22Rv1 (cell line): Measurements from ENCODE around the gene RAI1.

Experiments
- H3K27ac ChIP-seq: fragments of 450-650 bp; 2 replicates; pipeline ENCODE4 v1.5.1; 2017
- ZFX ChIP-seq: fragments of 450-650 bp; IDR thresholded peaks from 2 replicates; pipeline ENCODE4 v1.6.1; 2017; ENCODE audit warnings: antibody characterized with exemption, borderline replicate concordance
- TF ChIP-seq, protein P1 (sequence below): fragments of 450-650 bp; IDR thresholded peaks from 2 replicates; pipeline ENCODE4 v1.5.1; 2017; ENCODE audit warnings: mild to moderate bottlenecking

The RAI1 gene

DNA sequence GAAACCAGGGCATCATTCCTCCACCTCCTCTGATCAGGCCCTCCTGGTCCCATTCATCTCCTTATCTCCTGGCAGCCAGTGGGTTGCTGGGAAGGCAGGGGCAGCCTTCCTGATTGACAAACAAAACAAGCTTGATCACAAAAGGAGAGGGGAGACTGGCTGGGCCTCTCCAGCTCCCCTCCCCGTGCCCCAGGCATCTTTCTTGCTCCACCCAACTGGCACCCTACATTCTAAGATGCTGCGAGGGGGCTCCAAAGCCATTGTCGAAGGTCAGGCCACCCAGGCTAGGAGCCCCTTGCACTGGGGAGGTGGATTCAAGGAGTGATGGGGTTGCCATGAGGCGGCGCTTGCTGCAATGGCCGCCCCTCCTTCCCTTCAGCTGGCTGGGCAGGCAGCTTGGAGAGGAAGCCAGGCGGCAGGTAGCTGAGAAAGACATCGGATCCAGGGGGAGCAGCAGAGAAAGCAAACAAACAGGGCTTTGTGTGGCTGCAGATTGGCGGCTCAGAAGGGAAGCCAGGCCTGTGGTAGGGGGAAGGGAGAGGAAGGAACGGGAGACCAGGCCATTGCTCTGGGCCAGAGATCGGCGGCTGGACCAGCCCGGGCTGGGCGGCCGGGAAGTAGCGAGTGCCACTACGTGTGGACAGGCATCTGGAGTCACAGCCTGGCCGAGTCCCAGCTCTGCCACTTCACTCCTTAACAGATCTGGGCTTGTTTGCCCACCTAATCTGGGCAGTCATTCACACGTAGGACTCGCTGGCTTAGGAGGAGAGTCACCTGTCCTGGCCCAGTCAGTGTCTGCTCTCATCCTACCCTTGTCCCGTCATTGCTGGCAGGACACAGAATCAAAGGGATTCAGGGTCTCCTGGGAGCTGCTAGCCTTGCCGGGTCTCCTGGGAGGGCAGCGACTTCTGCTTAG, 12.3 kb downstream of the RAI1 start:
- TF ChIP-seq, protein P1, sequence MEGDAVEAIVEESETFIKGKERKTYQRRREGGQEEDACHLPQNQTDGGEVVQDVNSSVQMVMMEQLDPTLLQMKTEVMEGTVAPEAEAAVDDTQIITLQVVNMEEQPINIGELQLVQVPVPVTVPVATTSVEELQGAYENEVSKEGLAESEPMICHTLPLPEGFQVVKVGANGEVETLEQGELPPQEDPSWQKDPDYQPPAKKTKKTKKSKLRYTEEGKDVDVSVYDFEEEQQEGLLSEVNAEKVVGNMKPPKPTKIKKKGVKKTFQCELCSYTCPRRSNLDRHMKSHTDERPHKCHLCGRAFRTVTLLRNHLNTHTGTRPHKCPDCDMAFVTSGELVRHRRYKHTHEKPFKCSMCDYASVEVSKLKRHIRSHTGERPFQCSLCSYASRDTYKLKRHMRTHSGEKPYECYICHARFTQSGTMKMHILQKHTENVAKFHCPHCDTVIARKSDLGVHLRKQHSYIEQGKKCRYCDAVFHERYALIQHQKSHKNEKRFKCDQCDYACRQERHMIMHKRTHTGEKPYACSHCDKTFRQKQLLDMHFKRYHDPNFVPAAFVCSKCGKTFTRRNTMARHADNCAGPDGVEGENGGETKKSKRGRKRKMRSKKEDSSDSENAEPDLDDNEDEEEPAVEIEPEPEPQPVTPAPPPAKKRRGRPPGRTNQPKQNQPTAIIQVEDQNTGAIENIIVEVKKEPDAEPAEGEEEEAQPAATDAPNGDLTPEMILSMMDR = no peak
- no peak for TF ChIP-seq ZFX
- peak overlapping the region; percentile 97 for H3K27ac ChIP-seq

DNA sequence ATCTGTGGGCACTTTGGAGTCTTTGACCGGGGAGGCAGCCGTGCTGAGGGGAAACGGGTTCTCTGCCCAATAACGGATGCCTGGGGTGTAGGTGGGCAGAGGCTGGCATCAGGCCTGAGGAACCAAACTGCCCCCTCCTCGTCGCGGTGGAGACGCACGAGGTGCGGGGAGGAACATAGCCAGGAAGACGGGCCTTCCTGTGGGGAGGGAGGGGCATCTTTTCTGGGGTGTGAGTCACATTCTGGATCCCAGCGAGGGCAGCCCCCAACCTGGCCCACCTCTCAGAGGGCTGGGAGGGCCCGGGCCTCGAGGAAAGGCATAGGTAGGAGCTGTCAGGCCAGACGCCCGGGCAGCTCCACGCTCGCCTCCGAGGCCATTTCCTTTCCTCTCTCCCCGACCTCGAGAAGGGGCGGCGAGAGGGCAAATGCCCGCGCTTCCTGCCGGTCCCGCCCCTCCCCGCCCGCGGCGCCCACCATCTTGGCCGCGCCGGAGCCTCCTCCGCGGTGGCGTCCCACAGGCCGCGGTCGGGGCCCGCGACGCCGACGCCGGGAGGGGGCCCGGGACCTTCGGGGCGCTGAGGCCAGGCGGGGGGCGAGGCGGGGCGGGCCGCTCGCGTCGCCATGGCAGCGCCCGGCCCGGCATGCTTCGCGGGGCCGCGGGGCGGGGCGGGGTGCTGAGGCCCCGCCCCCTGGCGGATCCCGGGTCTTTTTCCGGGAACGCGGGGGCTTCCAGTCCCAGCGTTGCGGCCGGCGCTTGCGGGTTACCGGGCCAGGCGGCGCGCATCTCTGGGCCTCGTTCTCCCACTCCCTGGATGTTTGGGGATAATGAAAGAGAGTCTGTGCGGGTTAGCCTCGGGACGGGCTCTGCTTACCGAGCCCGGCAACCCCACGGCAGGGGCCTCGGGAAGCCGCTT, 13.2 kb downstream of the RAI1 start:
- TF ChIP-seq ZFX = no peak
- TF ChIP-seq, protein P1 = no peak
- H3K27ac ChIP-seq = peak overlapping the region; percentile 97

DNA sequence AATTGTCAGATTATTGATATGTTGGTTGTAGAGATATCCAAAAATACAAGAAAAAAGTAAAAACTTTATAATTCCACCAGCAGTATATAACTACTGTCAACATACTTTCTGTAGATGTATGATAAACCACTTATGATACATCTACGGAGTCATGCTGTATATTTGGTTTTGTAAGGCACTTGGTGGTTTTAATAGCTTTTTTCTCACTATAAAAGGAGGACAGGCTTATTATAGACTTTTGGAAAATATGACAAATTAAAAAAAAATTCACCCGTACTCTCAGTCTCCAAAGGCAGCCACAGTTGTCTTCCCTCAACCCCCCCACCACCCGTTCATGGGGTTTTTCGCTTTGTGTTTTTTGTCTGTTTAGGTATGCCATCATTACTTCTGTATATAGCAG, 14.8 kb downstream of the RAI1 start:
- peak overlapping the region; percentile 97; the same call in 1 of the 2 replicates for H3K27ac ChIP-seq
- TF ChIP-seq ZFX = no peak
- TF ChIP-seq, protein P1 = no peak

DNA sequence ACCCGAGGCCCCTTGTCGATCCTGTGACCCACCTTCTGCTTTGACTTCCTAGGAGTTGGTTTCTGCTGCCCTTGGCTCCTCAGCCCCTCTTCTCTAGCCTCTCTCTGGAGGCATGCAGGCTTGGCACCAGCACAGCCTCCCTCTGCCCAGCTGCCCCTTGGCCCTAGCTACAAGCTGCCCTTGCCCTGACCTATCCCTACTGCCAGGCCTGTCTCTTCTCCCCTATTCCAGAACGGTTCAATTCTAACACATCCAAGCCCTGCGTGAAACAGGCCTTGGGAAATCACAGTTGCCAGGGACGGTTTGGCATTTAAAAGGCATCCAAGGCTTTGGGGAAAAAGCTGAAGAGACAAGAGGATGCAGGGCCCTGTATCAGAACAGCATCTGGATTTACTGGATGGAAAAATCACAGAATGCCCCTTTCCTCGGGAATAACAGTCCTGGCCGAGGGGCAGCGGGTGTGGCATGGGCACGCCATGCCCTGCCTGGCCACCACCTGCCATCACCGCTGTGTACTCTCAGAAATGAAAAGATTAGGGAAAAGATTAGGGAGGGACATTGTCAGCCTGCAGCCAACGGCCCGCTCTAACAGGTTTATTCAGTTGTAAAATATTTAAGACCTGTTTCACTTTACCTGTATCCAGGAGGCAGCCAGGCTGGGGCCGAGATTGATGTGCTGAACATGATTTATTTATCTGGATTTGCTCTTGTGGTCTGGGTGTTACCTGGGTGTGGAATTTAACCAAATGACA, 15.8 kb downstream of the RAI1 start:
- no peak for TF ChIP-seq ZFX
- TF ChIP-seq, protein P1 = no peak
- peak overlapping the region; percentile 52 for H3K27ac ChIP-seq

DNA sequence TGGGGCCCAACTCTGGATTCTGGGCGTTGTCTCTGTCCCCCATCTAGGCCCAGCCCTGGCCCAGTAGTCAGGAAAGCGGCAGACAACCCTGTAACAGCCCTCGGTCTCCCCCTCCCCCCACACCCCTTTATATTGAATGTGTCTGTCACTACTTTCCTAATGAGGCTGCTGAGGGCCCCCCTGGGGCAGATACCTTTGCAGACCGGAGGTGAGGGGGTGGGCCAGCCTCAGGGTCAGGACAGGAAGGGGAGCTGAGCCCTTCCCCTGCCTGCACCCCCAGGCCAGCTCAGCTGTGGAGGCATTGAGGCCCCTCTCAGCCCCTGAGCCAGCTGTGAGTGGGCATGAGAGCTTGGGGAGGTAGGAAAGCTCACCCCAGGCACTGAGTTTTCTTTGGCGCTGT, 17.1 kb downstream of the RAI1 start:
- TF ChIP-seq, protein P1 = no peak
- TF ChIP-seq ZFX = no peak
- 0 out of 2 replicates have a peak overlapping the region, but pooled peaks have one; percentile 4 for H3K27ac ChIP-seq

DNA sequence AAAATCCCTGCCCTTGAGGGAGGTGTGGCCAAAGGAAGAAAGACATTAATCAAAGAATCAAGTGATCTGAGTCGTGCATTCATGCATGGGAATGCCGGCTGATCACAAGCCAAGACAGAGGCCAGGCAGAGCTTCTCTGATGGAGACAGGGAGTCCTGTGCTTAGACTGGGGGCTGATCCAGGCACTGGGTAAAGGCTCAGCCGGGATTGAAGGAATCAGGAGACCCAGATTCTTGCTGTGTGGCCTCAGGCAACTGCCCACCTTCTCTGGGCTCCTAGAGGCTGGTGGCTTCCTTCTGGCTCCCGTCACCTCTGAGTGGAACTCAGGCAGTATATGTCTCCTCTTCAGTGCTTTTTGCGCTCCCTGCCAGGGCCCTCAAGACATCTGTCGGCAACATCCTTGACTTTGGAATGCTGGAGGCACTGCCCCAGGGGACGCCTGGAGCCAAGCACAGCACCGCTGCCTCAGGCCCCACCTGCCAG, 17.7 kb downstream of the RAI1 start:
- 0 out of 2 replicates have a peak overlapping the region, but pooled peaks have one; percentile 4 for H3K27ac ChIP-seq
- TF ChIP-seq ZFX = no peak
- TF ChIP-seq, protein P1 = no peak
